GM21515 (cell line): ENCODE data around the gene GARS1.
"Not testable (repeated sequence)": the region's sequence is repeated elsewhere in the genome, so short reads cannot be mapped to it uniquely, and the experiment has no call there.

Source experiments
- ATAC-seq: cut with Tn5 transposase; IDR thresholded peaks from one replicate; pipeline ENCODE4 v1.9.1; 2021; ENCODE audit not compliant: unreplicated experiment

The GARS1 gene

GRCh38 chr7:30618961-30619360 lies 24.3 kb downstream of the GARS1 start:
- no peak for ATAC-seq

DNA sequence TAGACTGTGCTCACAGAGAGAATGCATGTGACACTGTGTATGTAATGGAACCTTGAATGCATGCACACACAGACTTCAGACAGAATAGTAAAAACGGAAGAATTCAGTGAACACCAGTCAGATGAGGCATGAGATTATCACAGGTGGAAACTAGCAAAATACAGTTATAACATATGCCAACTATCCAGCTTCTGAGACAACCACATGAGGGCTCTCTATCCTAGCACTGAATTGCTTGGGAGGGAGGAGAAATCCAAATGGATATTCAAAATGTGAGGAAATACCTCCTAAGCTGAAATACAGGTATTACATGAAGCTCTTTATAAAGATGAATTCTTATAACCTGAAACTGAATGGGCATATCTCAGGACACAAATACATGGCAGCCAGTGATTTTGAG lies 30.6 kb downstream of the GARS1 start:
- no peak for ATAC-seq

- ATAC-seq = no peak
Observed at GRCh38 chr7:30627026-30627425, 32.3 kb downstream of the GARS1 start.

- ATAC-seq = no peak
Observed at GRCh38 chr7:30630986-30631385, 36.3 kb downstream of the GARS1 start.

DNA sequence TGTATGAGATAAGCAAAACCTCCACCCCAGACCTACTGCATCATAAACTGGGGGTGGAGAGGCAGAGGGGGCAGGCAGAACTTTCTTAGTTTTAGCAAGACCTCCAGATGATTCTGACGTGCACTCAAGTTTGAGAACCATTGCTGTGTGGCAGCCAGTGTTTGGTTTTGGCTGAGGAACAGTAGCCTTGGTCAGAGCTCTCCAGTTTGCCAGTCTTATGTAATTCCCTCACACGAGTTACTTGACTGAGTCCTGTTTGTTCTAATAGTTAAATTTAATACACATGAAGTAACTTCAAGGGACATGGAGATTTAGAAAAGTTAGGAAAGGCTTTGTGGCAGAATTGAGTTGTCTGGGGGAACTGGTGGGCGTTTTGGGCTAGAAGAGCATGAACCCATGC lies 38.5 kb downstream of the GARS1 start:
- no peak for ATAC-seq

DNA sequence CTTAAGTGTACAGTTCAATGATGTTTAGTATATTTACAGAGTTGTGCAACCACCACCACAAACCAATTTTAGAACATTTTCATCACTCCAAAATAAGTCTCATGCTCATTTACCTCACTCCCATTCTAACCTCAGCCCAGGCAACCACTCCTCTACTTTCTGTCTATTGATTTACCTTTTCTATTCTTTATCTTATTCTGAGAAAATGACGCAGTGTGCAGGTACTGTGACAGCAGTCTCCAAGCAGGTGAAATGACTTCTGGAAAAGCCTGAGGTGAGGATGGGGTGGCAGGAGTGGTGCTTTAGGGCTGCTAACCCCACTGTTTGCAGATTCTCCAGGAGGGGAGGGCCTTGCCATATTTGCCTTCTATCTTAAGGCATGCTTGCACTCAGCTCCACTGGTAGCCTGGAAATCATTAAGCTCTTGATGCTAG lies 39.5 kb downstream of the GARS1 start:
- no peak for ATAC-seq

GRCh38 chr7:30634634-30635201 lies 40.0 kb downstream of the GARS1 start:
- ATAC-seq = no peak

GRCh38 chr7:30635798-30636197 lies 41.1 kb downstream of the GARS1 start:
- no peak for ATAC-seq

GRCh38 chr7:30642322-30642721 lies 47.6 kb downstream of the GARS1 start:
- not testable (repeated sequence) for ATAC-seq

- ATAC-seq = no peak
Observed at GRCh38 chr7:30642789-30643188, 48.1 kb downstream of the GARS1 start.

- ATAC-seq = no peak
Observed at GRCh38 chr7:30644286-30644955, 49.7 kb downstream of the GARS1 start.

DNA sequence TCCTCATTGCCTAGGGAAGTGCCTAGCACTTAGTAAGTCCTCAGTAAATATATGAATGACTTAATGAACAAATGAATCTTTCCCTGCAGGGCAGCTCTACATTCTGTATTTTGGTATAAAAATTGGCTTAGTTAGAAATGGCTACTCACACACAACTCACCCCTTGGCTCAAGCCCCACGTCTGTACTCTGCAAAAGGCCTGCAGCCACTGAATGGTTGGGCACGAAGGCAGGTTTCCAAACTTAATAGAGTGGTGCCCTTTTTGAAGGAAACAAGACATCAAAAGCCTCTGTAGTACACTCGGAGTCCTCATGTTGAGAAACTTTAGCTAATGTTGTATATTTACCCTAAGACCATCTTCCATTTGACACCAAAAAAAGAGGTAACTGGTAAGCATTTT lies 51.0 kb downstream of the GARS1 start:
- no peak for ATAC-seq

DNA sequence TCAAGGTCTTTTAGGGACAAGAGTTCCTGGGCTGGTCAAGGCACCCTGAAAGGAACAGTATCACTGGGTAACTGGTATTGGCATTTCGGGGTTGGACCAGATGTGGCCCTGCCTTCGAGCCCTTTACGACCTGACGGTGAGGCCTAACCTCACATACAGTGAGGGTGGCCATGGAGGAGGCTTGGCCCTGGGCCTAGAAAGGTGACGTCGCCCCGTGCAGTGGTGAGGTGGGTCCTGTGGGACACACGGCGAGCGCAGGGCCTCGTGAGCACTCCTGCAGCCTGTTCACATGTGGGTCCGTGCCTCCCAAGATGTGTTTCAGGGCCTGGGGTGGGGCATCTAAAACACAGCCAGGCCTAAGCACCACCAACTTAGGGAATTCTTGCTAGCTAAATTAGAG lies 51.5 kb downstream of the GARS1 start:
- no peak for ATAC-seq

DNA sequence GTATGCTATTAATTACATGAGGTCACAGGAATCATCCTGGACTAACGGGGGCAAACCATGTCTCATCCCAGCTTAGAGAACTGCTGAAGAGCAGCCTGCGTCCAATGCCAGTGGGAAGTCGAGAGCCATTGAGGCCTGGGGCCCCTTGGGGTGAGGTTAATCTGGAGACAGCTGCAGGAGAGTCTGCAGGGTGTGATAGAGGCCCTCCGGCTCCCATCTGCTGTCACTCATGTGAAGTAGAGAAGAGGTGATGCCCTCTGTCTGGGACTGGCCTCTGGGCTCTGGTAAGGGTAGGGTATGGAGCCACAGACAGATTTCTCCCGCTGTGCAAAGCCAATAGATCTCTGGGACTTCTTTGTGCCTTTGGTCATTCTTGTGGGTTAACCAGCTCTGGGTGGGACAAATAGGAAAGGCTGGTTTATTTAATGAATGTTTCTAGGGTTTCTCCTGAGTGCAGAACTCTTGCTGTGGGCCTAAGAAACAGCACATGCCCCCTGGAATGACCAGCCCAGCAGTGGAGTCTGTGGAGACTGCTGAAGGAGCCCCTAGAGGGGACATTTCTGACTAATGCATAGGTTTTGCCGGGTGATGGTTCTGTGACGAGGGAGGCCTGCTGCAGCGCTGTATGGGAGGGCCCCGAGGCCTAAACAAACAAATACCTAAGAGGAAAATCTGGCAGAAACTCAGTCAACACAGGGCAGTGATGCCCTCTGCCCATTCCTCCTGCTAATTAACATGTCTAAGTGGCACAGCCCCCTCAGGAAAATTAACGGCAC lies 53.1 kb downstream of the GARS1 start:
- no peak for ATAC-seq

DNA sequence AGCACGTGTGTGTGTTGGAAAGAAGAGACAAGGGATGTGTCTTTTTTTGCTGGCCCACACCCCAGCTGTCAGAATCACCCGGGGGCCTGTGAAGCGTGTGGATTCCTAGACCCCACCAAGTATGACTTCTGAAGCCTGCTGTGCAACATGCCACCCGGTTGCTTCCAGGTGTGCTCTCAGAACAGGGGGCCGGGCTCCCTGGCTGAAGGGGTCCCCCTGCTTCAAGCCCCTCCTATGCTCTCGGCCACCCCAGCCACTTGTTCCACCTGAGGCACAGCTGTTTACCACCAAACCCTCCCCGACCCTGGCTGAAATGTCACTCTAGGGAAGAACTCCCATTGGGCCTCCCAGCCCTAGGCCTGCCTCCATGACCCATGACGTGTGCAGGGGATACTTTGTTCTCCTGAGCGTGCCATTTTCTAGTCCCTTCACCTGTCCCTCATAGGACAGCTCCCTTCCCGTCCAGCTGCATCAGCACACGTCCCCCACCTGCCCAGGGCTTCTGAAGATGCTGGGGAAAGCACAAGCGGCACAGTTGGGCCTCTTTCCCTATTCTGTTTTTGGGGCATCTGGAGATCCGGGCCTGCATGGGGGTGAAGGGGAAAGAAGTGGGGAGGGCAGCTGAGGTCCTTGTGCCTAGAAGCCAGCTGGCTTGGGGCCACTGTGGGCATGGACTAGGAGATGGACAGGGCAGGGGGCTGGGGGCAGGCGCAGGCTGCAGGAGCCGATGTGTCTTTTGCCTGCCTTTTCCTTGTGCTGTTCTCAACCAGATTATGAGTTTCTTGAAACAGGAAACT lies 54.3 kb downstream of the GARS1 start:
- ATAC-seq = no peak

DNA sequence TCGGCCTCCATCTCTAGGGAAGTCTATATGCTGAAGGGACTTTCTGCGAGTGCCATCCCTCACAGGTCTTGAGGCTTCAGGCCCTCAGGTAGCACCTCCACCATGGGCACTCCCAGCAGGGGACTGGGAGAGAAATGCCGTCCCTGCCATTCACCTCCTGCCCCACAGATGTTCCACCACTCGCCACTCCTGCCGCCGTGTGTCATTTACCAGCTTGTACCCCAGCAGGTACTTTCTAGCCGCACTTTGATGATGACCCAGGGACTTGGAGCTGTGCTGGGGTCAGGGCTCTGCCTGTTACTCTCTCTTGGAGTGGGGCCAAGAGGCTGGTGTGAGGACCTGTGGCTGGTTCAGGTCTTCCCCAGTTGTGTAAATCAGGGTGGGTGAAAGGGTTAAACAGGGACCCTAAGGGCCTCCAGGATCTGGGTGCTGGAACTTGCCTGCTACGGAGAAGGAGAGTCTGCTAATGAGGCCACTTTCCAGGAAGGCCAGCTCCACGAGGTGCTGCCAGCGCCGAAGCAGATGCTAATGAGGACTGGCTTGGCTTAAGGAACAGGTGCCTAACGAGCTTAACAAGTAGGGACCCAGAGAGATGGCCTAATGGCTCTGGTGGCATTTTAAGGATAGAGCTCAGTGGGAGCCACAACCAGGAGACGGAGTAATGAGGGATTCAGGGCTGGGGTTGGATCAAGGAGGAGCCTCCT lies 55.2 kb downstream of the GARS1 start:
- ATAC-seq = no peak

DNA sequence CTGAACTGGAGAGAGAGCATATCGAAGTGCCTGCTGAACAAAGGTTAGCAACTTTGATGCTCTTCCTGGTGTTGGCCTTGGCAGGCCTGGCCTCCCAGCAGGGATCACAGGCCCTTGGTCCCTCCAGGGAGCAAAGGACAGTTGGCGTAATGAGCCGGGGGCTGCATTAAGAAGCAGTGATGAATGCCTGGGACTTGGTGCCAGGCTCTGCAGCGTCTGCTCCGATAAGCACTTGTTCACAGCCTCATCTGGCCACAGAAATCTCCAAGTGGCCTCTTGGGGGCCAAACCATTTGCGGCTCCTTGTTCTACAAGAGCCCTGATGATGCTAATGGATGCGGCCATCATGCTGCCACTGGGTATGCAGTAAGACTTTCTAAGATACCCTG lies 55.7 kb downstream of the GARS1 start:
- no peak for ATAC-seq

DNA sequence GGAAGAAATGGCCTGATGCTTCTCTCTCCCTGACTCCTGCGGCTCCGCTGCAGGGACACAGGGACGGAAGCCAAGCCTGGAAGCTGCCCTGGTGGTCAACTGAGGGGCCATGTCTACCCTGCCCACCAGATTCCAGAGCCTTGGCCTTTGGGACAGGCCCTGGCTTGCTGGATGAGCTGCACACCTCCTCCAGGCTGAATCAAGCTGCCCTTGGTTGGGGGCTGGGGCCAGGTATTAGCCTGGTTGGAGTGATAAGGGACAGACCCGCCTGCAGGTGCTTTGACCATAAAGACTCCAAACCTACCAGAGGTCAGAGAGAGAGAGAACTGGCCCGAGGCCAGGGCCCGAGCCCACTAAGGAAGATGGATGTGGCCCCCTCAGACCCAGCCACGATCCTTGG lies 57.5 kb downstream of the GARS1 start:
- ATAC-seq = no peak

GRCh38 chr7:30652698-30653641 lies 58.3 kb downstream of the GARS1 start:
- ATAC-seq = no peak
